GM19238 (cell line): ENCODE results near the gene GUK1.

Experiments
- DNase-seq: peaks from one replicate; pipeline ENCODE4 v3.0.0; 2011; ENCODE audit warnings: low spot score; ENCODE audit not compliant: insufficient read length

GUK1 gene

DNA sequence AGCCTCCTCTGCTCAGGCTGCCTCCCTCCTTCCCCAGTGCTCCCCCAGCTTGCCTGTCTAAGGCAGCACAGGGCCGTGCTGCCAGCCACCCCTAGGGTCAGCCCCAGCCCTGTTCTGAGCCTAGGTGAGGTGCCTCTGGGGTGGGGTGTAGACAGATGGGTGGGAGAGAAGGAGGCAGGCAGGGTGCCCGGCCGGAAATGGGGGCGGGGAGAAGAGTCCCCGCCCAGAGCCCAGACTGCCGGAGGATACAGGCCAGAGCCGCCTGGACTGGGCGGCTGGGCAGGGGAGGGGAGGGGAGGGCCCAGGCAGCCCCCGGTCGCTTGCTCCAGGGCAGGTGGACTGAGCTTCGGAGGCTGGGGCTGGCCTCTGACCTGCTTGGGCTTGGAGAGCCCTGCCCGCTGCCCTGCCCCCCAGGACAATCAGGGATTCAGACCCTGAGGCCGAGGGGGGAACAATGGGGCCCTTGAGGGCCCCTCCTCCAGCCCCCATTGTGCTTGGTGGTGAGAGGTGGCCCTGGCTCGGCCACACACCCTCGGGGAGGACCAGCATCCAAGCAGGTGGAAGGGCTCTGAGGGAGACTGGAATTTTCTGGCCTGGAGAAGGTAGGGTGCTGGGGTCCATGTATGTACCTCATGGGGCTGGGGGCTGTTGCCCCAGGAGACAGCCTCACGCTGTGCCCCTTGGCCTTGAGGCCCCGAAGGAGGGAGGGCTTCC lies 9.5 kb downstream of the GUK1 start, which contains the start of gene GJC2:
TSS of gene GJC2 (plus strand) at position 525 of the 714 bp plus-strand sequence. CDS start 7,829 bp downstream, outside the sequence.
- no peak for DNase-seq

GRCh38 chr1:228150120-228150460 lies 10.0 kb downstream of the GUK1 start:
- no peak for DNase-seq

DNA sequence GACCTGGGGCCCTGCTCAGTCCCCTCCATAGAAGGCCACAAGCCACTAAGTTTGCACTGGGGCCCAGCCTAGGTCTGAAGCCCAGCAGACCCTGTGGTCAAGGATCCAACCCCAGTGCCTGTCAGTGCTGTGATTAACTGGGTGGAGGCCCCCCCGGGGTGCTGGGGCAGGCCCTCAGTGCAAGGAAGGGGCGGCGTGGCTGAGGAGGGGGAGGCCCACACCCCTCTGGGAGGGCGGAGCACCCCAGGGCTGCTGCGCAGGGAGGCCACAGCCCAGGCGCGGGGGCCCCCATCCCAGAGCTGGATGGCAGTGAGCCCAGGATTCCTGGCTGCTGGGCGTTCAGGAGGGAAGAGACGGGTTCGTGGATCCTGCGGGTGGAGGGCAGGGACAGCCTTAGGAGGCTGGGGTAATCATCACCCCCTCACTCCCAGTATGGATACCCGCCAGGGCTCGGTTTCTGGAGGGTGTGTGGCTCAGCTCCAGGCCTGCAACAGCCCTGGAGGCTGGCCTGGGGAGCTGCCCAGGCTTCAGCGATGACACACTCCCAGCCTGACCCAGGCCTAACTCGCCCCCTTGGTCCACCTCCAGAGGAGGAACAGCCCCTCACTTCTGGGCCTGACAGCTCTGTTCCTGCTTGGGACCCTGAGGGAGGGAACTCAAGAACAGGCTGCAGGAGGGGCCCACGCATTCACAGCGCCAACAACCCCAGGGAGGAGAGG lies 10.5 kb downstream of the GUK1 start:
- DNase-seq, result no peak

DNA sequence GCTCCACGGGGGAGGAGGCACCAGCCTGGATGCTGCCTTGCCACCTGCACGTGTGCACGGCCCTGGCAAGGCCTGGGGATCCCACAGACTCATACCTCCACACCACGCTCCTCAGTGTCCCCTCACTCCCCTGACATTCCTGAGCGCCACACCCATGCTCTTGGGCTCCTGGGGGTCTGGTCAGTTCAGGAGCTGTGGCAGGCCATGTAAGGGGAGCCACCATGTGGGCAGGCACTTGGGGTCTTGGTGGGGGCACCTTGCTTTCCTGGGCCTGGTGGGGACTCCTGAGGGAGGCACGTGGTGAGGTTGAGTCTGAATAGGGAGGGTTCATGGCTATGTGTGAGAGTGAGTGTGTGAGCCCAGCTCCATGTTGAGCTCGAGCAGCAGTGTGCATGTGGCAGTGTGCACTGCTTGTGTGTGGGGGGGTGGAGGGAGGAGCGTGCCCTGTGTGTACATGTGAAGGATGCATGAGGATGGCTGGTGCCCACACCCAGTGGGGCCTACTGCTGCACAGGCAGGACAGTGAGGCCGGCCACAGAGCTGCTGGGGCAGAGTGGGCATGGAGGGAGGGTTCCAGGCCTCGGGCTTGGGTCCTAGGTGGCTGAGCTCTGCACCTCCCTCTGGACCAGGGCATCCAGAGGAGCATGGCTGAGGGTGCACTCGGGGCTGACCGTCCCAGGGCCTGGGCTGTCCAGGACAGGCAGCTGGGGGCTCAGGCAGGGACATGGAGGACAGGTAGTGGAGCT lies 11.3 kb downstream of the GUK1 start:
- DNase-seq, result no peak

DNA sequence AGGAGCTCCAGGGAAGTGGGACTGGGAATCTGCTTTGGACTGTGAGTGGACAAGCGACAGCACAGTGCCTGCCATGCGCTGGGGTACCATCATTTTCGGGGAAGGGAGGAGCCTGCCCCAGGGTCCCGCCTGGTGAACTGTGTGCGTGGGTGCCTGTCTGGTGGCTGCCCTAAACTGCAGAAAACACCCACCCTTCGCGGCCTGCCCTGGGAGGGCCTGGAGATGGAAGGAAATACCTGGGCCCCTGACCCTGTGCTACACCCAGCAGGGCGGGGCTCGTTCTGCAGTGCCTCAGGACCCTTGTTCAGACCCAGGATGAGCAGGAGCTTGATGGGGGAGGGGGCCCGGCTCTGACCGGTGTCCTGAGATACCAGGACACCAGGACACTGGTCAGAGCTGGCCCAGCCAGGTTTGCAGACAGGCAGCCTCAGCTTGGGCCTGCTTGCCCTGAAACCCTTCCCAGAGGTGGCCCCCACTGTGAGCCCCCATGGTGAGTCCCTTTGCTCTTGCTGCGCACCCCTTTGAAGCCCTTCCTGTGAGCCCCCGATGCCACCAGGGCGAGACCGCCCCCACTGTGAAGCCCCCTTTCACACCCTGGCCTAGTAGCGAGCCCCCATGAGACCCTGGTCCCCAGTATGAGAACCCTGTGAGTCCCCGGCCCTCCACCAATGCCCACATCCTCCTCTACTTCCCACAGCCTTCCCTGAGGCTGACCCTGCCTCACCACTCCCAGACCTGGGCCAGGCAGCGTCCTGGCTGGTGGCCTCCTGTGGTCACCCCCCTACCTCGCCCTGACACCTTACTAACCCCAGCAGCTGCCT lies 12.2 kb downstream of the GUK1 start:
- DNase-seq, result no peak

DNA sequence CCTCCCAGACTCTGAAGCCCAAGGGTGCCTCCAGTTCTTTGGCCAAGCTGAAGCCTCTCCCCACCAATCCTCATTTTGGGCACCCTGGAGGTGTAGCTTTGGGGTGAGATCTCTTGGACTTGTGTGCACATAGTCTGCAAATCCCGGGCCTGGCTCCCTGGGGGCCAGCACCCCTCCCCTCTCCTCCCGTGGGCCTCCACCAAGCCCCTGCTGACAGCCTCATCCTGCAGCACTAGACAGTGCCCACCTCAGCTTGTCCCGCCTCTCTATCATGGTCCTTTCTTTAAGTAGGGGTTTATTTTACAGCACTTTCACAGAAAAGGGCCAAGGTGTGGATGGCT lies 12.8 kb downstream of the GUK1 start:
- no peak for DNase-seq

GRCh38 chr1:228154021-228154669 lies 14.1 kb downstream of the GUK1 start:
- DNase-seq, result no peak

- DNase-seq, result no peak
Measured at GRCh38 chr1:228154670-228155571, 14.8 kb downstream of the GUK1 start.

GRCh38 chr1:228155596-228156514 lies 15.8 kb downstream of the GUK1 start:
- no peak for DNase-seq

DNA sequence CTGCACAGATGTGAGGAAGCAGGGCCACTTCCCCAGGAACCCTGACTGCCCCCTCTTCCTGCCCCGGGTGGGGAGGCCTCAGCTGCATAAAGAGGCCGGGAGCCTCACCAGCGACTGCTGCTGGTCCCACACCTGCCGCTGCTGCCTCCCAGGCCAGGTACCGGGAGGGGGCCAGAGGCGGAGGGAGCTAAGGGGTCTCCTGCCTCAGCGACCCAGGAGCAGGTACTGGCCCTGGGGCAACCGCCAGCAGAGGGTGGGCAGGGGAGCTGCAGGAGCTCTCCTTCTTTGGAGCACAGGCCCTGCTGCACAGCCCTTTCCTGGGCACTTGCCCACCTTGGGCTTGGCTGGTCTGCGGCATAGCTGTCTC lies 16.4 kb downstream of the GUK1 start:
- DNase-seq, result no peak

DNA sequence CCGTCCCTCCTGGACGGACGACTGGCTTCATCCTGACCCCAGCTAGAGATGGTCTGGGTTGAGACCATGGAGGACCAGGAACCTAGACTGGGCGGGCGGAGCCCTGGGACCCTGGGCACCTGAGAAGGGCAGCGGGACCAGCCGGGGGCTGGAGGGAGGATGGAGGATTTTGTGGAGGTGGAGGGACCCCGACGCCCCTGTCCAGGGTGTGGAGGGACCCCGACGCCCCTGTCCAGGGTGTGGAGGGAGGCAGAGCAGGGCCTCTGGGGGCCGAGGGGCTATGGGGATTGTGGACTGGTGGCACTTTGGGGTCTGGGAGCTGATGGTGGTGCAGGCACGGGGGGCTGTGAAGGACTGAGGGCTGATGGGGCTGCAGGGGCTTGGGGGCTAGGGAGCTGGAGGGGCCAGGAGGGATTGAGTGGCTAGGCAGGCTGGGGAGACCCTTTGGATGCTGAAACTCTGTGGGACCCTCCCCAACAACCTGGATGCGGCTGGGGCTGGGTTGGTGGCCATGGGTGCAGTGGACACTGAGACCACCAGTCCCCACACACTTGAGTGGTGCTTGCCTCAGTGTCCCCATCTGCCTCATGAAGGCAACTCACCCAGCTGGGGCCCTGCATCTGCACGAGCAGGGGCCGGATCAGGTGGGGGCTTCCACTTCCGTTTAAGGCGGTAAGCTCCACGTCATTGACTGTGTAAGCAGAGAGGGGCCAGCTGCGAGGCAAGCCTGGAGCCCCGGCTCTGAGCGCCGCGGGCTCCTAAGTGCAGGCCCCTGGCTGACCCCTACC lies 17.1 kb downstream of the GUK1 start:
- no peak for DNase-seq

- DNase-seq, result no peak
Measured at GRCh38 chr1:228157729-228158126, 17.6 kb downstream of the GUK1 start.

DNA sequence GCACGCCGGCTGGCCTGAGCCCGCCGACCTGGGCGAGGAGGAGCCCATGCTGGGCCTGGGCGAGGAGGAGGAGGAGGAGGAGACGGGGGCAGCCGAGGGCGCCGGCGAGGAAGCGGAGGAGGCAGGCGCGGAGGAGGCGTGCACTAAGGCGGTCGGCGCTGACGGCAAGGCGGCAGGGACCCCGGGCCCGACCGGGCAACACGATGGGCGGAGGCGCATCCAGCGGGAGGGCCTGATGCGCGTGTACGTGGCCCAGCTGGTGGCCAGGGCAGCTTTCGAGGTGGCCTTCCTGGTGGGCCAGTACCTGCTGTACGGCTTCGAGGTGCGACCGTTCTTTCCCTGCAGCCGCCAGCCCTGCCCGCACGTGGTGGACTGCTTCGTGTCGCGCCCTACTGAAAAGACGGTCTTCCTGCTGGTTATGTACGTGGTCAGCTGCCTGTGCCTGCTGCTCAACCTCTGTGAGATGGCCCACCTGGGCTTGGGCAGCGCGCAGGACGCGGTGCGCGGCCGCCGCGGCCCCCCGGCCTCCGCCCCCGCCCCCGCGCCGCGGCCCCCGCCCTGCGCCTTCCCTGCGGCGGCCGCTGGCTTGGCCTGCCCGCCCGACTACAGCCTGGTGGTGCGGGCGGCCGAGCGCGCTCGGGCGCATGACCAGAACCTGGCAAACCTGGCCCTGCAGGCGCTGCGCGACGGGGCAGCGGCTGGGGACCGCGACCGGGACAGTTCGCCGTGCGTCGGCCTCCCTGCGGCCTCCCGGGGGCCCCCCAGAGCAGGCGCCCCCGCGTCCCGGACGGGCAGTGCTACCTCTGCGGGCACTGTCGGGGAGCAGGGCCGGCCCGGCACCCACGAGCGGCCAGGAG lies 18.3 kb downstream of the GUK1 start:
- no peak for DNase-seq

GRCh38 chr1:228159008-228159665 lies 19.1 kb downstream of the GUK1 start:
- DNase-seq, result no peak

GRCh38 chr1:228160201-228160761 lies 20.2 kb downstream of the GUK1 start:
- no peak for DNase-seq

GRCh38 chr1:228161362-228161761 lies 21.3 kb downstream of the GUK1 start:
- DNase-seq, result no peak
